Esophagus squamous epithelium (tissue), 5 donors: ENCODE results near the gene NRG3. TPM values are rescaled to one million over a fixed set of nuclear protein-coding genes. Genes with fewer than 3 reads are reported as not detected.

ENCODE experiments used
- DNase-seq: peaks from one replicate; lab custom pipeline; 2025; lab: John Stamatoyannopoulos, UW
- H3K27ac ChIP-seq, 4 donors: fragments of 200-600 bp; sonication (generic); one replicate each; pipeline ENCODE4 v1.5.1; 2016 to 2019; ENCODE audit warnings: mild to moderate bottlenecking in 1 of 4
- H3K27me3 ChIP-seq, 4 donors: fragments of 200-600 bp; sonication (generic); 1 replicate in 3 of 4; 2 replicates in 1 of 4; pipeline versions ENCODE4 v1.5.1 to v1.6.0; 2017 to 2021; ENCODE audit warnings: antibody characterized with exemption in 1 of 4
- H3K36me3 ChIP-seq, 3 donors: fragments of 200-600 bp; sonication (generic); one replicate each; pipeline ENCODE4 v1.5.1; 2016 to 2019
- H3K4me1 ChIP-seq, 3 donors: fragments of 200-600 bp; sonication (generic); one replicate each; pipeline ENCODE4 v1.5.1; 2017 to 2019
- H3K4me3 ChIP-seq, 4 donors: fragments of 200-600 bp; sonication (generic); 1 replicate in 3 of 4; 2 replicates in 1 of 4; pipeline ENCODE4 v1.5.1; 2016 to 2019; ENCODE audit warnings: mild to moderate bottlenecking in 2 of 4, moderate library complexity in 1 of 4
- H3K9me3 ChIP-seq, 3 donors: fragments of 200-600 bp; sonication (generic); one replicate each; pipeline ENCODE4 v1.5.1; 2016 to 2019
- POLR2A ChIP-seq, 4 donors: fragments of 450-650 bp; IDR thresholded peaks; one replicate each; pipeline ENCODE4 v1.6.1; 2017; ENCODE audit warnings: antibody characterized with exemption in 4 of 4, mild to moderate bottlenecking in 4 of 4, moderate library complexity in 3 of 4
- WGBS, 2 donors: methylation state at CpG; one replicate each; pipeline ENCODE4 v1.1.5; 2018; 5-methylcytosine and 5-hydroxymethylcytosine counted together
- intact Hi-C: fragments of 100-400 bp; cut with DNase I; formaldehyde crosslinking; loops from one replicate; pipeline ENCODE4 v1.15.0; 2022
- total RNA-seq, 4 donors: library from RNA; depleted of rRNA; stranded (reverse); fragments of >200 nt; gene quantifications; one replicate each; pipeline ENCODE4 v1.1.0, GENCODE V29; 2016
- TF ChIP-seq, protein P1 (sequence below), 6 experiments: fragments of 450-650 bp in 4 of 6; fragments of 200-600 bp in 2 of 6; sonication (generic) in 2 of 6; IDR thresholded peaks; one replicate each; pipeline ENCODE4 v1.5.1; 2016 to 2019; ENCODE audit warnings: antibody characterized with exemption in 6 of 6, mild to moderate bottlenecking in 4 of 6, moderate library complexity in 4 of 6
- donor health status: DM: yes; HTN: yes; CAD: no.

NRG3 gene
- total RNA-seq, 4 donors from 2014 or later, result 0.19 TPM; not detected in 3

DNA sequence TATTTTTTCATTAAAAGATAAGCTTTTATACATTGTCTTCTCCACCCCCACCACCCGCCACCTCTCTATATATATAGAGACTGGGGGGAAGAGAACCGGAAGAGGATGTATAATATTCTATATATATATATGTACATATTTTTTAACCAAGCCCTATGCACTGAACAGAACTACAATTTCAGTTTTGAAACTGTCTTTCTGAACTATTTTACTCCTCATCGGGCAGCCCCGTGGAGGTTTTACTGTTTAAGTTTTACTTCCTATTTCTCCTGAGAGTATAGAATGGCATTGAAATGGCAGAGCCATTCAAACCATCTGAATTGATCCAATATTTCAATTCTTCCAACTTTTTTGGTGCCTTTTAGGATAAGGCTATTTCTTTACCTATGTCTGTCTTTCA, 1047.1 kb downstream of the NRG3 start:
- Histone ChIP-seq H3K4me1 (peaks cover 0 to 4% (median 0%) of the 10 kb centered on the region in 3 donors), H3K27me3 (no peaks in the 10 kb centered on the region), H3K27ac (no peak overlapping the region), H3K9me3 (peaks cover 0 to 8% (median 0%) of the 10 kb centered on the region in 3 donors), H3K36me3 (no peaks in the 10 kb centered on the region), H3K4me3 (no peak overlapping the region)
- WGBS, 2 donors, result 71 to 83% methylated on average over 4 of the region's 4 CpGs
- TF ChIP-seq, protein P1, sequence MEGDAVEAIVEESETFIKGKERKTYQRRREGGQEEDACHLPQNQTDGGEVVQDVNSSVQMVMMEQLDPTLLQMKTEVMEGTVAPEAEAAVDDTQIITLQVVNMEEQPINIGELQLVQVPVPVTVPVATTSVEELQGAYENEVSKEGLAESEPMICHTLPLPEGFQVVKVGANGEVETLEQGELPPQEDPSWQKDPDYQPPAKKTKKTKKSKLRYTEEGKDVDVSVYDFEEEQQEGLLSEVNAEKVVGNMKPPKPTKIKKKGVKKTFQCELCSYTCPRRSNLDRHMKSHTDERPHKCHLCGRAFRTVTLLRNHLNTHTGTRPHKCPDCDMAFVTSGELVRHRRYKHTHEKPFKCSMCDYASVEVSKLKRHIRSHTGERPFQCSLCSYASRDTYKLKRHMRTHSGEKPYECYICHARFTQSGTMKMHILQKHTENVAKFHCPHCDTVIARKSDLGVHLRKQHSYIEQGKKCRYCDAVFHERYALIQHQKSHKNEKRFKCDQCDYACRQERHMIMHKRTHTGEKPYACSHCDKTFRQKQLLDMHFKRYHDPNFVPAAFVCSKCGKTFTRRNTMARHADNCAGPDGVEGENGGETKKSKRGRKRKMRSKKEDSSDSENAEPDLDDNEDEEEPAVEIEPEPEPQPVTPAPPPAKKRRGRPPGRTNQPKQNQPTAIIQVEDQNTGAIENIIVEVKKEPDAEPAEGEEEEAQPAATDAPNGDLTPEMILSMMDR (IDR thresholded peaks at IDR 0.05), result no peak
- no peak for TF ChIP-seq POLR2A (IDR thresholded peaks at IDR 0.05)
- intact Hi-C loops, result no loop called here
- no peak for DNase-seq

DNA sequence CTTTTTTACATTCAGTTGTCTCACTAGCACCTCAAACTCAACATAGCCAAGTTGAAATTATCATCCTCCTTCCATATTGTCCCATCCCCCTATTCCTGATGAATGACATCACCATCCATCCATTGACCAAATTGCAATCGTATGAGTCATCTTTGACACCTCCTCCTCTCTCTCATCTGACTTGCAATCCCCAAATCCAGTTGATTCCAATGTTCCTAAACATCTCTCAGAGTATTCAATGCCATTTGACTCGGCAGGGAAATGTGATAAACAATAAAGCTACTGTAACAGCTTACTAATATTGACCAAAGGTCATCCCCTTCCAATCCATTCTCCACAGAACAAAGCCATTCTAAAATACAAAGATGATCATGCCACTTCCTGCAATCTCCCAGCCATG, 1047.8 kb downstream of the NRG3 start:
- Histone ChIP-seq H3K9me3 (peaks cover 0 to 8% (median 0%) of the 10 kb centered on the region in 3 donors), H3K27me3 (no peaks in the 10 kb centered on the region), H3K27ac (no peak overlapping the region), H3K4me3 (no peak overlapping the region), H3K4me1 (peaks cover 0 to 4% (median 0%) of the 10 kb centered on the region in 3 donors), H3K36me3 (no peaks in the 10 kb centered on the region)
- intact Hi-C loops, result no loop called here
- WGBS, 2 donors, result 31 to 59% methylated on average over 2 of the region's 2 CpGs
- TF ChIP-seq POLR2A (IDR thresholded peaks at IDR 0.05), result no peak
- TF ChIP-seq, protein P1 (IDR thresholded peaks at IDR 0.05), result no peak
- DNase-seq, result no peak

DNA sequence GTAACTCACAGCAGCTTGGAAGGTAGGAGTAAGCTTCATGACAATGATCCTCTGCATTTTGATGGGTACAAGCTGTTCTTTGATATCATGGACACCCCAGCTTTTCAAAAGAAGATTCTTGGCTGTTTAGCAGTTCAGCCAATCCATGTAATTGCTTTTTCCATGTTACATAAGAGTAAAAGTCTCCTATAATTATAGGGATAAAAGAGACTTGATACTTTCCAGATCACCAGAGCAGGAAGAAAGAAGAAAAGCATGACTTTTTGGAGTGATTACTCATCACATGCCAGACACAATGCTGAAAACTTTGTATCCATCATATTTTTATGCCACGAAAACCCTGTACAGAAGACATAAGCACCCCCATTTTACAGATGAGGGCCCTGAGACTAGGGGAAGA, 1049.7 kb downstream of the NRG3 start:
- Histone ChIP-seq H3K36me3 (no peaks in the 10 kb centered on the region), H3K9me3 (peaks cover 0 to 8% (median 0%) of the 10 kb centered on the region in 3 donors), H3K4me1 (peaks cover 0 to 4% (median 0%) of the 10 kb centered on the region in 3 donors), H3K27ac (no peak overlapping the region), H3K27me3 (no peaks in the 10 kb centered on the region), H3K4me3 (no peak overlapping the region)
- no peak for DNase-seq
- 79 to 81% methylated on average over 1 of the region's 1 CpG for WGBS, 2 donors
- TF ChIP-seq, protein P1 (IDR thresholded peaks at IDR 0.05), result no peak
- no peak for TF ChIP-seq POLR2A (IDR thresholded peaks at IDR 0.05)
- intact Hi-C loops, result no loop called here

DNA sequence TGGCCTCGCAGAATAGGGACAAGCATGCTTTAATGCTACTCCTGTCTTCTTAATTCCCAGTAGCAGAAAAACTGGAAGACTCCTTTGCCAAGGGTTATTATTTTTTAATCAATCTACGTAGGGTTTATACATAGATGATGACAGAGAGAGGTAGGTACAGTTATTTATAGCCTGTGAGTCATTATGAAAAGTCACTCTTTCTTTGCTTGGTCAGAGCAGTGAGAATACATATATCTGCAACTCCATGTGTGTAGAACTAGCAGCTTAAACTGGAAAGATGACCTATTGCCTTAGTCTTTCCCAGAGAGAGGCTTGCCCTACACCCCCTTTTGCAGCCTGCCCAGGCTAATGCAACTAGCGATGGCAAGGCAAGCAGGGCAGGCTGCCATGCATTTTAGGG, 1050.6 kb downstream of the NRG3 start:
- no peak for DNase-seq
- intact Hi-C loops, result no loop called here
- H3K4me1 ChIP-seq, result peaks cover 0 to 4% (median 0%) of the 10 kb centered on the region in 3 donors
- no peak overlapping the region for H3K27ac ChIP-seq
- 33 to 54% methylated on average over 2 to 3 of the region's 3 CpGs for WGBS, 2 donors
- no peaks in the 10 kb centered on the region for H3K9me3 ChIP-seq
- H3K36me3 ChIP-seq, result no peaks in the 10 kb centered on the region
- H3K4me3 ChIP-seq, result no peak overlapping the region
- no peaks in the 10 kb centered on the region for H3K27me3 ChIP-seq
- no peak for TF ChIP-seq POLR2A (IDR thresholded peaks at IDR 0.05)
- TF ChIP-seq, protein P1 (IDR thresholded peaks at IDR 0.05), result no peak

DNA sequence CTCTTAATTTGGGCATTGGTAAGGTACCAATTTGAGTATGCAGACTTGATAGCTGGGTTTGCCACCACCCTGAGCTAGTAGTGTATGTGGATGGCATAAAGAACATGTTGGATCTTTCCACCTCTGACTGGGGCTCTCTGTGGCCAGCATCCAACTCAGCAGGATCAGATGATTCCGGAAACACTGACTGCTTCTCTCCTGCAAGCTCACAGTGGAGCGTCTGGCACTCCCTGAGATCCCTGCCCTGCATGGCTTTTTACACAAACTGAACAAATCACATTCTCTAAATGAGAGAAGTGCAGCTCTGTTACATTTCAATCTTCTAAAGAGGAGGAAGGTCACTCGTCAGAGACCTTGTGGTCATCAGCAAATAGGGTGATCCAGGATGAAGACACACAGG, 1057.5 kb downstream of the NRG3 start:
- Histone ChIP-seq H3K4me1 (no peaks in the 10 kb centered on the region), H3K27me3 (no peaks in the 10 kb centered on the region), H3K4me3 (no peak overlapping the region), H3K36me3 (no peaks in the 10 kb centered on the region), H3K9me3 (no peaks in the 10 kb centered on the region), H3K27ac (no peak overlapping the region)
- no peak for DNase-seq
- WGBS, 2 donors, result 51 to 76% methylated on average over 3 of the region's 3 CpGs
- TF ChIP-seq, protein P1 (IDR thresholded peaks at IDR 0.05), result no peak
- TF ChIP-seq POLR2A (IDR thresholded peaks at IDR 0.05), result no peak
- intact Hi-C loops, result no loop called here
